HG03565 (cell line): ENCODE data around the gene AXIN2.
"Not testable (repeated sequence)": the region's sequence is repeated elsewhere in the genome, so short reads cannot be mapped to it uniquely, and the experiment has no call there.

Source experiments
- ATAC-seq: cut with Tn5 transposase; IDR thresholded peaks from one replicate; pipeline ENCODE4 v1.9.1; 2021; ENCODE audit warnings: mild to moderate bottlenecking, moderate library complexity; ENCODE audit not compliant: unreplicated experiment

The AXIN2 gene

DNA sequence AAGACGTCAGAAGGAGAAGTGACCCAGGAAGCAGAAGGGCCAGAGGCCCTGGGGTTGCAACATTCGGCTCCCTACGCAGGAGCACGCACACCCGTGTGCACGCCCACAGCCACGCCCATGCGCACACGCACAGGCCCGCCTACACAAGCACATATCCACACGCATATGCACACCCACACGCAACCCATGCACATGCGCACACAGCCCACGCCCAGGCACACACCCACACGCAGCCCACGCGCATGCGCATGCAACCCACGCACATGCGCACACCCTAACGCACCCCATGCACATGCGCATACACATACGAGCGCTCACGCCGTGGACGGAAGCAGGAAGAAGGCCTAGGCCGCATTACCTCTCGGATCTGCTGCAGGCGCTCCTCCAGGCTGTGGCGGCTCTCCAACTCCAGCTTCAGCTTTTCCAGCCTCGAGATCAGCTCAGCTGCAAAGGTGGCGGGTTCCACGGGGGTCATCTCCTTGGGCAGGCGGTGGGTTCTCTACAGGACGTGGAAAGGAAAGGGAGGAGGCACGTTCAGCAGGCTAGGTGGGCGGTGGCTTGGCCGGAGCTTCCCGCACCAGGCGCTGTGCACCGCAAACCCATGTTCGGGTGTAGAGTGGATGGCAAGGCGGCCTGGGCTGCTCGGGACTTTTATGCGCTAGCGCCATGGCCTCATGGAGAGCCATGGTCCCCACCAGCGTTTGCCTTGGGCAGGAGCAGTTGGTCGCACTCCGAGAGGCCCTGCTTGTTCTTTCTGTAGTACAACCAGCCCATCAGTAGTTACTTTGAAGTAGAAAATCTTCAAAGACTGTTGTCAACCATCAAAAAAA lies 23.4 kb downstream of the AXIN2 start:
- ATAC-seq, result no peak

DNA sequence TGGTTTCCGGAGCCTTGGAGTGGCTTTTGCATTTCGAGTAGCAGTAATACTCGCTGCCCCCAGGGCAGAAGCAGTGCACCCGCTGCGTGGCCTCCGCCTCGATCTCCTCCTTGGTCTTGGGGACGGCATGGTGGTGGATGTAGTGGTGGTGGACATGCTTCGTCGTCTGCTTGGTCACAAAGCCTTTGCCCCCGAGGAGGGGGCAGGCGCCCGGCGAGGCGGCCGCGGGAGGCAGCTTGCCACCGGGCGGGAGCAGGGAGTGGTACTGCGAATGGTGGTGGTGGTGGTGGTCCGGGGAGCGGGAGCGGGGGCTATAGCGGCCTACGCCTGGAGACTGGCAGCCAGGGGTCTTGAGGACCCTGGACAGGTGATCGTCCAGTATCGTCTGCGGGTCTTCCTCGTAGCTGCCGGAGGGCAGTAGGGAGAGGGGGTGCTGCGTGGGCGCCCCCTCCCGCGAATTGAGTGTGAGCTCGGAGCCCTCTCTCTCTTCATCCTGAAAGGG lies 24.1 kb downstream of the AXIN2 start:
- no peak for ATAC-seq

GRCh38 chr17:65536573-65537342 lies 24.7 kb downstream of the AXIN2 start:
- no peak for ATAC-seq

DNA sequence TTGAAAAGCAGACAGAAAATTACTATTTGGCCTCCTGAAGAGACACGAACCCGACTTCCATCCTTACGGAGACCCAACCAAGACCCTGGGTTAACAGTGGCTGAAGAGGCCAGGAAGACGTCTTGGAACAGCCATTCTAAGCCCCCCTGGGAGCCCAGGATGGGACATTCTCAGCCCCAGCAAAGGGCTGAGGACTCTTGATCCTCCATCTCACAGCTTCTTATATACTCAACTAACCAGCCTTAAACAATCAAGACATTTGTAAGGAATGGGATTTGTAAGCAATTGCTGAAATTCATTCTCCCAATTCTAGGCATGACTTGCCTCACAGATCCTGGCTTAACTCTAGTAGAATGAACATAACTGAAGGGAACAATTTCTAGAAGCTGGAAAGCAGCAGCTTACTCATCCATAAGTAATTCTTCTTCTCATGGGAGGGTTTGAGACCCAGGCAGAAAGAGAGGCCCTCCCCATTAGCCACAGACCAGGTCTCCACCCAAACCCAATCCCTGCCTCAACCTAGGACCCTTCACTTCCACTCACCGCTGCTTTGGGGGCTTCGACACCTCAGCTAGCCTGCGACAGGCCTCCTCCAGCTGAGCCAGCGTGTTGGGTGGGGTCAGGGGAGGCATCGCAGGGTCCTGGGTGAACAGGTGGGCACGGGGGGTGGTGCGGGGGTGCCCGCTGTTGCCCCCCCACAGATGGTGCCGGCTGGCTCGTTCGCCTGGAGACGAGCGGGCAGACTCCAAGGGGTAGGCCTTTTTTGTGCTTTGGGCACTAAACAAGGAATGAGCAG lies 25.5 kb downstream of the AXIN2 start:
- ATAC-seq, result no peak

GRCh38 chr17:65533852-65534457 lies 27.5 kb downstream of the AXIN2 start:
- ATAC-seq, result no peak

- ATAC-seq, result no peak
Measured at GRCh38 chr17:65533056-65533745, 28.2 kb downstream of the AXIN2 start.

- no peak for ATAC-seq
Measured at GRCh38 chr17:65532101-65532890, 29.2 kb downstream of the AXIN2 start.

DNA sequence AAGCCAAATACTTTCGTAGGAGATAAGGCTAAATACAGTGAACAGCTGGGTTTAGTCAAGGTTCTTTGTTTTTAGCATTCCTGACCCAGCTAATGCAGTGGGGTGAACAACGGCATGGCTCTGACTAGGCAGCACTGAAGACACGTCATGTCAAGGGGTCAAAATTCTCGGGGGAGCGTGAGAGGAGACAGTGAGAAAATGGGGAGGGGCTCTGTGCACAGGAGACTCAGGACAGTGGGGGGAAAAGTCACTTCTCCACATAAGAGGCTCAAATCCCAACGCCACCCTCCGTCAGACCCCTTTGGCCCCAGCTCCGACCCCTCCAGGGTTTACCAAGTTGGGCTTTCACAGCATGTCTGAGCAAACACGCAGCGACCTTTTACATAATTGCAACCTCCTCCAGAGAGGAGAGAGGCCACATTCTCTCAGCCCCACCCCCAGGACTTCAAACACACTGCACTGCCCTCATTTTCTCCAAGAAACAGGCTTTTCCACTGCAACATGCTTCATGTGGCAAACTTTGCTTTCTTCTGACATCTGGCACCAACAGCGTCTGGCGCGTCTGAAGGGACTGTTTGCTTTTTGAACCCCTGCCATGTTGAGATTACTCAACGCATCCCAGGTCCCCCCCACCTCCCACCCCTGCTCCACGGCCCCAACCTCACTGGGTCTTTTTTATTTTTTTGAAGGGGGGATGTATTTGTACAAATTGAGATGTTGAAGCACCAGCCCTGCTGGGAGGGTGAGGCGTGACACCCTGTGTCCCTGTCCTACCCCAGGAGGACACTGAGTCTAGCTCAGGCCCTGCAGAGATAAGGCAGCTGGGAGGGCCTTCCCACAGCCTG lies 30.0 kb downstream of the AXIN2 start:
- ATAC-seq, result no peak

- ATAC-seq, result no peak
Measured at GRCh38 chr17:65530523-65531255, 30.8 kb downstream of the AXIN2 start.

- ATAC-seq, result no peak
Measured at GRCh38 chr17:65529761-65530522, 31.5 kb downstream of the AXIN2 start.

DNA sequence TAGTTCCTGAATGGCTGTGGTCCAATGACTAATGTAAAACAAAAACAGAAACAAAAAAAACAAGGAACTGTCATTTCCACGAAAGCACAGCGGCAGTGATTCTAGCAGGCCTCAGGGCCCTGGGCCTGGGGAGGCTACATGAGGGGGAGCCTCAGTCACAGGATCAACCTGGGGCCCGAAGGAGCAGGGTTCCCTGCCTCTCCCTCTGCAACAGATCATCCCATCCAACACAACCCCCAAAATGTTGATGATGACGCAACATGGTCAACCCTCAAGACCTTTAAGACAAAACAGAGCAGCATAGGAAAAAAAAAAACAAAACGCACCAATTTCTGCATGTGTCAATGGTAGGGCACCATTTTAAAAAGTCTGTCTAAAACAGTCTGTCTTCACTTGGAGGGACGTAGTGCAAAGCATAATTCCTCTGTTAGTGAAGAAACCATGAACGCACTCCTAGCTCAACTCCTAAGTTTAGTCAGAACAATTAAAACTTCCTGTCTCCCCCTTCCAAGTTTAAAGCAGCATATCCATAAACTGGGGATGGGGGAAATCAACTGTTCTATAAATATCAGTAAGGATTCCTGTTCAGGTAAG lies 32.3 kb downstream of the AXIN2 start:
- no peak for ATAC-seq

- no peak for ATAC-seq
Measured at GRCh38 chr17:65527857-65528591, 33.4 kb downstream of the AXIN2 start.

DNA sequence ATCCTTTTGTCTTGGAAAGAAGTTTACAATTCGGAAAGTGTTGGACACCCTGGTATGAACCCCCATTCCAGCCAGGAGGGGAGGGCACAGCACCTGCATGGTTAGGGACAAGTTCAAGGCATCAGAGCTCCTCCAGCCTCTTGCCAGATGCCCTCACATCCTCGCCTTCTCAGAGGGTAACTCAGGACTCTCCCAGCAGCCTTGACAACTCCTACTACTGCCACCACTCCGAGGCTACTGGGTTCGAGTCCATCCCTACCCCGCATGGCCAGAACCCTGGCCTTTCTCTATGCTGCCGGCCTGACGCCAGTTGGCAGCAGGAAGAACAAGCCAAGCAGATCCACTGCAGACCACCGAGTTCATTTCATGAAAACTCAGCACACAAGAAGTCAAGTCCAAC lies 34.1 kb downstream of the AXIN2 start:
- ATAC-seq, result no peak

GRCh38 chr17:65526854-65527253 lies 34.6 kb downstream of the AXIN2 start:
- ATAC-seq, result not testable (repeated sequence)

- ATAC-seq, result no peak
Measured at GRCh38 chr17:65523853-65524664, 37.4 kb downstream of the AXIN2 start.
